ENCODE results near the gene CD74. TPM values are rescaled to one million over a fixed set of nuclear protein-coding genes. Genes with fewer than 3 reads are reported as not detected.

The CD74 gene
- total and polyA plus RNA-seq, 2 of the 4 experiments (the other 2 are of a cell fraction) = 0.18 to 1.1 TPM

DNA sequence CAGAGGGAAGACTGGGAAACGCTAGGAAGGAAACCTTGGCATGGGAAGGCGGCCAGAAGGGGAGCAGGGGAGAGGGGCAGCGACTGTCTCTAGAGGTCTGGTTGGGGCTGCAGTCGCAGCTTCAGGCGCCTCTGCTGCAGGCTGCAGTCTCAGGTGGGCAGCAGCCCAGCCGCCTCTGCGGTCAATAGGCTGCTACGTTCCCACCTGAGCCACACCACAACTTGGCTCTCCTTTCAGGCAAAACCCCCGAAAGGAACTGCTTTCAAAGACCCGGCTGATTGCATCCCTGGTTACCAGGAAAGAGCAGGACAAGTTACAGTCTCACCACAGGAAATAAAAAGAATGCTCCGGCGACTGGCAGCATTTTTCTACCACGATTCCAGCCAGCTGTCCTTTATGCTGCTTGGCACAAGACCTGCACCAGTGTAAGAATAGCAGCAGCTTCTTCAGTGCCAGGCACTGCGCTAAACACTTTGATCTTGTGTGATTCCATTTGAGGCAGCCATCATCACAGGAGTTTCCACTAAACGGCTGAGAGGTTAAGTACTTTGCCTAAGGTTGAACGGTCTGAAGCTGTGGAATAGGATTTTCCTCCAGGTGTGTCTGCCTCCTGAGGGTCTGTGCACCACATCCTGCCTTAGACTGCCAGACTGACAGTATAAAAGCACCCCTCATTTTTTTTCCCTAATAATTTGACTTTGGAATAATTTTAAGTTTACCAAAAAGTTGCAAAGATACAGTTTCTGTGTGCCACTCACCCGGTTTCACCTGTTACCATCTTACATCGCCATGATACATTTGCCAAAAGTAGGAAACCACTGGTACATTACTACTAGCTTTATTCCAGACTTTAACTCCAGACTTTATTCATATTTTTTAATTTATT, 29.3 kb upstream of the CD74 start:
- DNase-seq = no peak
- BruUV-seq (replicated peaks) = no TSS peak

More for the DNA sequence above, 29.3 kb upstream of the CD74 start:
- H2AK5ac ChIP-seq (ENCODE audit: low read depth, low read length) = no peak overlapping the region
- ChIA-PET CTCF (no interaction called here), POLR2A (ENCODE audit: unreplicated experiment) (interaction anchor here (0.7 kb wide), 1 partner anchor 631 kb away, joined by 3 read pairs; no protein-coding TSS in a partner anchor)
- H3K14ac ChIP-seq (replicated peaks; ENCODE audit: low read depth, low read length) = no peak overlapping the region
- no peak overlapping the region for H3K4ac ChIP-seq (ENCODE audit: low read depth, low read length)
- no peak overlapping the region for H3K9ac ChIP-seq (ENCODE audit: low read depth, low read length)
- peaks cover 51% of the 10 kb centered on the region for H4K20me1 ChIP-seq (ENCODE audit: insufficient read depth, low read length)
- no peak overlapping the region for H2BK5ac ChIP-seq (ENCODE audit: low read depth, low read length, poor library complexity, severe bottlenecking)
- H3K9me3 ChIP-seq (ENCODE audit: control insufficient read depth, insufficient read depth, low read length) = no peaks in the 10 kb centered on the region
- peaks cover 25 to 43% of the 10 kb centered on the region in 2 experiments for H3K79me1 ChIP-seq (ENCODE audit: low read depth in 1 of 2, low read length in 2 of 2)
- no peak overlapping the region for H2AFZ ChIP-seq (replicated peaks; ENCODE audit: low read length, poor library complexity)
- H2AK9ac ChIP-seq (replicated peaks; ENCODE audit: low read depth, low read length, poor library complexity) = no peak overlapping the region
- dilution Hi-C loops (cut with HindIII; ENCODE audit: low sequenced_read_pairs, unreplicated experiment) = no loop called here
- WGBS, 2 experiments (ENCODE audit: extremely low coverage in 2 of 2, insufficient read length in 1 of 2) = 61% methylated on average over 11 of the region's 18 CpGs; no CpG with 5 or more reads in 1 of the 2 experiments
- peak; percentile 13 for ATAC-seq (ENCODE audit: low read depth)
- peaks cover 44% of the 10 kb centered on the region for H3K36me3 ChIP-seq (ENCODE audit: control insufficient read depth, insufficient read depth, low read length)
- H3K9me1 ChIP-seq (ENCODE audit: insufficient read depth, low read length) = peaks cover 5% of the 10 kb centered on the region; the same call in 1 of the 2 replicates
- no peak overlapping the region for H4K91ac ChIP-seq (ENCODE audit: insufficient read depth, low read depth, low read length)
- no peak overlapping the region for H3K56ac ChIP-seq (ENCODE audit: extremely low read depth, insufficient read depth, low read length)
- no peak overlapping the region for H3K23ac ChIP-seq (ENCODE audit: low read depth, low read length)
- H2BK20ac ChIP-seq (ENCODE audit: low read depth, low read length) = no peak overlapping the region
- H2BK15ac ChIP-seq (ENCODE audit: low read depth, low read length) = no peak overlapping the region
- H3K27ac ChIP-seq (ENCODE audit: insufficient read depth, low read length) = no peak overlapping the region
- H3K4me2 ChIP-seq (ENCODE audit: low read depth, low read length) = no peak overlapping the region
- no peak overlapping the region for H3K4me3 ChIP-seq (ENCODE audit: insufficient read depth, low read depth, low read length)
- TF ChIP-seq, protein P1, sequence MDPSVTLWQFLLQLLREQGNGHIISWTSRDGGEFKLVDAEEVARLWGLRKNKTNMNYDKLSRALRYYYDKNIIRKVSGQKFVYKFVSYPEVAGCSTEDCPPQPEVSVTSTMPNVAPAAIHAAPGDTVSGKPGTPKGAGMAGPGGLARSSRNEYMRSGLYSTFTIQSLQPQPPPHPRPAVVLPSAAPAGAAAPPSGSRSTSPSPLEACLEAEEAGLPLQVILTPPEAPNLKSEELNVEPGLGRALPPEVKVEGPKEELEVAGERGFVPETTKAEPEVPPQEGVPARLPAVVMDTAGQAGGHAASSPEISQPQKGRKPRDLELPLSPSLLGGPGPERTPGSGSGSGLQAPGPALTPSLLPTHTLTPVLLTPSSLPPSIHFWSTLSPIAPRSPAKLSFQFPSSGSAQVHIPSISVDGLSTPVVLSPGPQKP (IDR thresholded peaks at IDR 0.05; ENCODE audit: borderline replicate concordance, low read depth, low read length) = no peak
- TF ChIP-seq FOS (IDR thresholded peaks at IDR 0.05; ENCODE audit: low read depth, low read length) (no peak), CHD1 (IDR thresholded peaks at IDR 0.05; ENCODE audit: low read depth, low read length) (no peak), MAZ (IDR thresholded peaks at IDR 0.05; ENCODE audit: borderline replicate concordance, low read depth, low read length) (no peak), RFX5 (IDR thresholded peaks at IDR 0.05; ENCODE audit: low read depth, low read length) (no peak), SMC3 (IDR thresholded peaks at IDR 0.05; ENCODE audit: low read depth, low read length) (no peak), MXI1 (IDR thresholded peaks at IDR 0.05; ENCODE audit: borderline replicate concordance, low read depth, low read length) (no peak), POLR2A (IDR thresholded peaks at IDR 0.05; ENCODE audit: low read depth, low read length) (no peak), NFE2L2 (IDR thresholded peaks at IDR 0.05; ENCODE audit: low read depth, low read length) (no peak), CEBPB (IDR thresholded peaks at IDR 0.05; ENCODE audit: low read depth, low read length) (no peak), BHLHE40 (IDR thresholded peaks at IDR 0.05; ENCODE audit: low read depth, low read length) (no peak), USF2 (IDR thresholded peaks at IDR 0.05; ENCODE audit: low read depth, low read length) (no peak)
- H4K8ac ChIP-seq (ENCODE audit: low read depth in 2 of 2, low read length in 2 of 2) = no peak overlapping the region
- H4K5ac ChIP-seq (ENCODE audit: low read depth, low read length) = no peak overlapping the region
- H3K27me3 ChIP-seq (ENCODE audit: control insufficient read depth, insufficient read depth, low read length) = no peaks in the 10 kb centered on the region
- H3K18ac ChIP-seq (ENCODE audit: low read depth, low read length) = no peak overlapping the region
- intact Hi-C loops (cut with micrococcal nuclease) = no loop called here
- in situ Hi-C loops (cut with MboI; ENCODE audit: low sequenced_read_pairs) = loop anchor here (25.0 kb wide), 2 partner anchors 605 to 805 kb away; no protein-coding TSS in a partner anchor
- H3K4me1 ChIP-seq (ENCODE audit: control insufficient read depth, insufficient read depth, low read length) = no peaks in the 10 kb centered on the region
- H2BK120ac ChIP-seq (ENCODE audit: low read depth, low read length) = no peak overlapping the region
